Islet precursor cell (in vitro differentiated cells): ENCODE results near the gene CSNK2A3.
A peak's percentile ranks its signal among the peaks of the same experiment; 100 is the strongest.
"Not testable (repeated sequence)": the region's sequence is repeated elsewhere in the genome, so short reads cannot be mapped to it uniquely, and the experiment has no call there.

Source experiments
- DNase-seq: peaks from one replicate; pipeline ENCODE4 v3.0.0-alpha.2; 2018

The CSNK2A3 gene

GRCh38 chr11:11378184-11378940, 25.3 kb upstream of the CSNK2A3 start:
- DNase-seq = peak; percentile 37

- no peak for DNase-seq
Observed at GRCh38 chr11:11374358-11375148, 21.5 kb upstream of the CSNK2A3 start.

GRCh38 chr11:11373934-11374333, 20.9 kb upstream of the CSNK2A3 start:
- no peak for DNase-seq

- DNase-seq = no peak
Observed at GRCh38 chr11:11372461-11372860, 19.4 kb upstream of the CSNK2A3 start.

GRCh38 chr11:11370962-11371303, 17.9 kb upstream of the CSNK2A3 start:
- no peak for DNase-seq

- DNase-seq = no peak
Observed at GRCh38 chr11:11370255-11370961, 17.4 kb upstream of the CSNK2A3 start.

GRCh38 chr11:11366793-11367192, 13.7 kb upstream of the CSNK2A3 start:
- DNase-seq = no peak

- no peak for DNase-seq
Observed at GRCh38 chr11:11363674-11364073, 10.6 kb upstream of the CSNK2A3 start.

- DNase-seq = no peak
Observed at GRCh38 chr11:11359611-11360010, 6.6 kb upstream of the CSNK2A3 start.

- DNase-seq = no peak
Observed at GRCh38 chr11:11356842-11357241, 3.8 kb upstream of the CSNK2A3 start.

GRCh38 chr11:11351851-11352250, 1.2 kb downstream of the CSNK2A3 start:
- not testable (repeated sequence) for DNase-seq

GRCh38 chr11:11351042-11351586, 1.9 kb downstream of the CSNK2A3 start:
- no peak for DNase-seq

GRCh38 chr11:11349870-11350337, 3.1 kb downstream of the CSNK2A3 start:
- DNase-seq = peak; percentile 68

GRCh38 chr11:11349106-11349825, 3.8 kb downstream of the CSNK2A3 start:
- no peak for DNase-seq

GRCh38 chr11:11348303-11348702, 4.7 kb downstream of the CSNK2A3 start:
- no peak for DNase-seq

- no peak for DNase-seq
Observed at GRCh38 chr11:11347592-11347991, 5.5 kb downstream of the CSNK2A3 start.

- DNase-seq = no peak
Observed at GRCh38 chr11:11346303-11346702, 6.7 kb downstream of the CSNK2A3 start.

GRCh38 chr11:11345099-11345498, 8.0 kb downstream of the CSNK2A3 start:
- DNase-seq = no peak

GRCh38 chr11:11344045-11344444, 9.0 kb downstream of the CSNK2A3 start:
- DNase-seq = no peak

GRCh38 chr11:11338304-11338703, 14.7 kb downstream of the CSNK2A3 start:
- DNase-seq = no peak

- DNase-seq = no peak
Observed at GRCh38 chr11:11336664-11337063, 16.4 kb downstream of the CSNK2A3 start.

- no peak for DNase-seq
Observed at GRCh38 chr11:11335043-11335442, 18.0 kb downstream of the CSNK2A3 start.

- peak; percentile 88 for DNase-seq
Observed at GRCh38 chr11:11334607-11335006, 18.4 kb downstream of the CSNK2A3 start.
